Upper lobe of right lung (tissue), 1 donor: Measurements from ENCODE around the gene RASD2. TPM values are rescaled to one million over a fixed set of nuclear protein-coding genes. Genes with fewer than 3 reads are reported as not detected.

ENCODE experiments used
- ATAC-seq: fragments of 200-7000 bp; cut with Tn5 transposase; one replicate; pipeline ENCODE4 v1.9.1; 2020; ENCODE audit warnings: mild to moderate bottlenecking, moderate library complexity
- DNase-seq: peaks from one replicate; pipeline ENCODE4 v3.0.0-alpha.2; 2020
- H3K27ac ChIP-seq: fragments of 200-600 bp; one replicate; pipeline ENCODE4 v1.8.0; 2022
- H3K27me3 ChIP-seq: fragments of 200-600 bp; one replicate; pipeline ENCODE4 v1.8.0; 2022; ENCODE audit warnings: mild to moderate bottlenecking
- H3K36me3 ChIP-seq: fragments of 200-600 bp; one replicate; pipeline ENCODE4 v1.8.0; 2022
- H3K4me1 ChIP-seq: fragments of 200-600 bp; one replicate; pipeline ENCODE4 v1.8.0; 2022
- H3K4me3 ChIP-seq: fragments of 200-600 bp; one replicate; pipeline ENCODE4 v1.8.0; 2022; ENCODE audit warnings: mild to moderate bottlenecking
- H3K9me3 ChIP-seq: fragments of 200-600 bp; one replicate; pipeline ENCODE4 v1.8.0; 2022
- intact Hi-C: fragments of 100-400 bp; cut with DNase I; formaldehyde crosslinking; loops from one replicate; pipeline ENCODE4 v1.11.0; 2022
- total RNA-seq: library from RNA; stranded (reverse); fragmentation: NEBNext Ultra II Directional; extraction: Animal tissue kit (Norgen Biotek cat#: 25700); gene quantifications from one replicate; pipeline ENCODE4 v1.2.1, GENCODE V29; 2021
- TF ChIP-seq, protein P1 (sequence below): fragments of 200-600 bp; IDR thresholded peaks from one replicate; pipeline ENCODE4 v1.8.0; 2022; ENCODE audit warnings: antibody characterized with exemption
- donor health status: DM: no; HTN: yes; CAD: no; lungs with severe emphysema.

Gene RASD2
- total RNA-seq, 1 donor from 2014 or later, result 4.1 TPM

DNA sequence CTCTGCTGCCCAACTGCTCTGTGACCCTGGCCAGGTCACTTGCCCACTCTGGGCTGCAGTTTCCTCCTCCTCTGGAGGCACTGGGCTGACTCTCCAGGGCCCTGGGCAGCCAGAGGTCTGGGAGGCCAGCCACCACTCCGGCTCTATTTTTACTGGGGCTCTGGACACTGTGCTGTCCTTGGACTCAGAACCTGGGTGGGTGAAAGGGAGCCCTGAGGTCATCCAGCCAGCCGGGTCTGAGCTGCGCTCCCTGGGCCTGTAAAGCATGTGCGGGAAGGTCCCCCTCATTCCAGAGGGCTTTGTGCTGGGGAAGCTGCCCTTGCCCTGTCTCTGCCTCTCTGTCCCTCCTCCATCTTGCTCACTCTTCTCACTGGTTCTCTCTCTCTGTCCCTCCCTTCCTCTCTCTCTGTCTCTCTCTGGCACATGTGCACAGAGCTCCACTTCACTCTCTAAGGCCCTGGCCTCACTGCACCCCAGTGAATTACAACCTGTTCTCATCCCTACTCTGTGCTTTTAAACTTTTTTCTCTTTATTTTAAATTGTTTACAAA lies 51.9 kb downstream of the RASD2 start:
- Histone ChIP-seq H3K27me3 (no peaks in the 10 kb centered on the region), H3K4me3 (no peak overlapping the region), H3K4me1 (peaks cover 5% of the 10 kb centered on the region), H3K36me3 (no peaks in the 10 kb centered on the region), H3K9me3 (no peaks in the 10 kb centered on the region), H3K27ac (no peak overlapping the region)
- DNase-seq, result no peak
- no peak for ATAC-seq
- intact Hi-C loops, result no loop called here
- TF ChIP-seq, protein P1, sequence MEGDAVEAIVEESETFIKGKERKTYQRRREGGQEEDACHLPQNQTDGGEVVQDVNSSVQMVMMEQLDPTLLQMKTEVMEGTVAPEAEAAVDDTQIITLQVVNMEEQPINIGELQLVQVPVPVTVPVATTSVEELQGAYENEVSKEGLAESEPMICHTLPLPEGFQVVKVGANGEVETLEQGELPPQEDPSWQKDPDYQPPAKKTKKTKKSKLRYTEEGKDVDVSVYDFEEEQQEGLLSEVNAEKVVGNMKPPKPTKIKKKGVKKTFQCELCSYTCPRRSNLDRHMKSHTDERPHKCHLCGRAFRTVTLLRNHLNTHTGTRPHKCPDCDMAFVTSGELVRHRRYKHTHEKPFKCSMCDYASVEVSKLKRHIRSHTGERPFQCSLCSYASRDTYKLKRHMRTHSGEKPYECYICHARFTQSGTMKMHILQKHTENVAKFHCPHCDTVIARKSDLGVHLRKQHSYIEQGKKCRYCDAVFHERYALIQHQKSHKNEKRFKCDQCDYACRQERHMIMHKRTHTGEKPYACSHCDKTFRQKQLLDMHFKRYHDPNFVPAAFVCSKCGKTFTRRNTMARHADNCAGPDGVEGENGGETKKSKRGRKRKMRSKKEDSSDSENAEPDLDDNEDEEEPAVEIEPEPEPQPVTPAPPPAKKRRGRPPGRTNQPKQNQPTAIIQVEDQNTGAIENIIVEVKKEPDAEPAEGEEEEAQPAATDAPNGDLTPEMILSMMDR, result no peak

DNA sequence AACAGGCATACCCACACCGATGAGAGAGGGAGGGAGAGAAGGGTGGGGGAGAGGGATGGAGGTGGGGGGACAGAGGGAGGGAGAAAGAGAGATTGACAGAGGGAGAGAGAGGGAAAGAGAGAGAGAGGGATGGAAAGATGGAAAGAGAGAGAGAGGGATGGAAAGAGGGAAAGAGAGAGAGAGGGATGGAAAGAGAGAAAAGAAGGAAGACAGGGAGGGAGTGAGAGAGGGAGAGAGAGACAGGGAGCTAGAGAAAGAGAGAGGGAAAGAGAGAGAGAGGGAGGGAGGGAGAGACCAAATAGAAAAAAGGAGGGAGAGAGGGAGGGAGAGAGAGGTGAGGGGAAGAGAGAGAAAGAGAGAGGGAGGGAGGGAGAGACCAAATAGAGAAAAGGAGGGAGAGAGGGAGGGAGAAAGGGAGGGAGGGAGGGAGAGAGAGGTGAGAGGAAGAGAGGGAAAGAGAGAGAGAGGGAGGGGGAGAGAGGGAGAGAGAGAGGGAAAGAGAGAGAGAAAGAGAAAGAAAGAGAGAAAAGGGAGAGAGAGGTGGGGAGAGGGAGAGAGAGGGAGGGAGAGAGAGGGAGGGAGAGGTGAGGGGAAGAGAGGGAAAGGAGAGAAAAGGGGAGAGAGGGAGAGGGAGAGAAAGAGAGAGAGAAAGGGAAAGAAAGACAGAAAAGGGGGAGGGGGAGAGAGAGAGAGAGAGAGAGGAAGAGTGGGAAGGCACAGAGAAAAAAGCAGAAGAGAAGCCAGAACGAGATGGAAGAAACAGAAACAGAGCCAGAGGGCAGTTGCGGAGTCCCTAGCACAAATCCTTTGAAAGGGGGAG lies 52.6 kb downstream of the RASD2 start:
- intact Hi-C loops, result no loop called here
- peaks cover 5% of the 10 kb centered on the region for H3K4me1 ChIP-seq
- H3K9me3 ChIP-seq, result no peaks in the 10 kb centered on the region
- no peak for ATAC-seq
- DNase-seq, result no peak
- H3K27ac ChIP-seq, result no peak overlapping the region
- H3K27me3 ChIP-seq, result no peaks in the 10 kb centered on the region
- H3K36me3 ChIP-seq, result no peaks in the 10 kb centered on the region
- no peak overlapping the region for H3K4me3 ChIP-seq
- TF ChIP-seq, protein P1, result no peak

DNA sequence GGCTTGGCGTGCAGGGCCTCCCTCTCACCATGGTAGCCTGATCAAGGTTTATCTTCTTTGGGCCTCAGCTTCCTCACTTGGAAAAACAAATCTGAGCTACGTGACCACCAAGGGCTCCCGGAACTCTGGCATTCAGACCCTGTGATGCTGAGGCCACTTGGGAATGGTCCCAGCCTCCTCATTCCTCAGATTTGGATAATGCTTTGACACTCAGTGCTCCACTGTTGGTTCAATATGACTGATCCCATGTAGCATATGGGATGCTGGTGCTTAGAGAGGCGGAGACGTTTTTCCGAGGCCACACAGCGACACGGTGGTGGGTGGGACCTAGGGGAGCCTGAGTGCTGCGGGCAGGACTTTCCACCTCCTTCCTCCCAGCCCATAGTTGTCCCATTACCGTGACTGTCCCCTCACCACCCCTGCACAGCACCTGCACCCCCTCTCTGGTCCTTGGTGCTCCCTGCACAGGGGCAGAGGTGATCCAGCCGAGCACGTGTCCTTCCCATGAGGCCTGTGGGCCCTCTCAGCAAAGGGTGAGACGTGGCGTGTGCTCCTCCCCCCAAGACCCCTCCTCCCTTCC lies 53.4 kb downstream of the RASD2 start:
- DNase-seq, result no peak
- H3K27me3 ChIP-seq, result no peaks in the 10 kb centered on the region
- H3K4me1 ChIP-seq, result peaks cover 4% of the 10 kb centered on the region
- H3K9me3 ChIP-seq, result no peaks in the 10 kb centered on the region
- ATAC-seq, result no peak
- intact Hi-C loops, result no loop called here
- H3K36me3 ChIP-seq, result no peaks in the 10 kb centered on the region
- H3K27ac ChIP-seq, result no peak overlapping the region
- H3K4me3 ChIP-seq, result no peak overlapping the region
- TF ChIP-seq, protein P1, result no peak

DNA sequence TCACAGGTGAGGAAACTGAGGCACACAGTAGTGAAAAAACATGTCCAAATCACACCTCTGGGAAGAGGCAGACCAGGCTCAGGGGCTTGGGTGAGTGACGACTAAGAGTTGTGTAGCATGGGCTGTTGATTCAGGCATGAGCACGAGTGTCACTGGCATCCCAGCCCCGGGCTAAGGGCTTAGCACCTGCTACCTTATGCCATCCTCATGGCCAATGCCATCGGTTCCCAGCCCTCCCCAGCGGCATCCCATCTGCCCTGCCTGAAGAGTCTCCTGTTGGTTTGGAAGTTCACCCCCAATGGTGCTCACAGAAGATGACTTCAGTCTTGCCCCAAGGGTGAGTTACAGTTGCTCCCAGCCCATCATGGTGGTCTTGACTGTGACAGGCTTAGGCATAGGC lies 54.1 kb downstream of the RASD2 start:
- ATAC-seq (no peak), DNase-seq (no peak)

DNA sequence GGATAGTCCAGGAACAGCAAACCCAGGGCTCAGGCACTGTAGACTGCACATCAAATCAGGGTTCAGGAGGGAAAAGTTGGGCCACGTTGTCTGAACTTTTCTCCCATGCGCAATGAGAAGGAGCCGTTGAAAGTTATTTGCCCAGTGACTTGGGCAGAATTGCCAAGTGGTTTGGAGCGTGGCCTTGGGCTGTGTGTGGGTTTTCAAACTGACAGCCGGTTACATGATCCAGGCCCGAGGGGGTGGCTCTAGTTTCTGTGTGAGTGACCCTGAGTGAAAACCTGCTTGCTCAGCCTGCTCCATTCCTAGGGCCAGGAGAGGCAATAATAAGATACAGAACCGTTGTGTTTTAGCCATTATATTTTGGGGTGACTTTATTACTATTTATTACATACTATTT lies 56.2 kb downstream of the RASD2 start:
- H3K4me3 ChIP-seq, result no peak overlapping the region
- H3K4me1 ChIP-seq, result no peaks in the 10 kb centered on the region
- no peak for ATAC-seq
- no peaks in the 10 kb centered on the region for H3K36me3 ChIP-seq
- H3K9me3 ChIP-seq, result no peaks in the 10 kb centered on the region
- DNase-seq, result no peak
- H3K27me3 ChIP-seq, result no peaks in the 10 kb centered on the region
- TF ChIP-seq, protein P1, result no peak
- intact Hi-C loops, result no loop called here
- no peak overlapping the region for H3K27ac ChIP-seq

More for the DNA sequence above, 54.1 kb downstream of the RASD2 start:
- H3K4me3 ChIP-seq, result no peak overlapping the region
- no peak overlapping the region for H3K27ac ChIP-seq
- no peaks in the 10 kb centered on the region for H3K9me3 ChIP-seq
- no peaks in the 10 kb centered on the region for H3K36me3 ChIP-seq
- intact Hi-C loops, result no loop called here
- TF ChIP-seq, protein P1, result no peak
- no peaks in the 10 kb centered on the region for H3K4me1 ChIP-seq
- no peaks in the 10 kb centered on the region for H3K27me3 ChIP-seq
